ENCODE results near the gene NFIB.

NFIB gene

GRCh38 chr9:14270358-14271092 is 43.4 kb downstream of the NFIB start:
- H3K4me3 Mint-ChIP-seq = no peak overlapping the region
- no peak for DNase-seq (ENCODE audit: low spot score in 2 of 2)
- H3K4me1 Mint-ChIP-seq = no peaks in the 10 kb centered on the region
- no peaks in the 10 kb centered on the region for H3K36me3 Mint-ChIP-seq (ENCODE audit: insufficient read depth)
- H3K9me3 Mint-ChIP-seq = peaks cover 4% of the 10 kb centered on the region
- H3K27ac Mint-ChIP-seq (ENCODE audit: low read depth) = no peak overlapping the region
- no peak for ATAC-seq (replicated peaks; ENCODE audit: extremely low read depth, poor library complexity, severe bottlenecking)
- H3K27me3 Mint-ChIP-seq = peaks cover 38% of the 10 kb centered on the region

DNA sequence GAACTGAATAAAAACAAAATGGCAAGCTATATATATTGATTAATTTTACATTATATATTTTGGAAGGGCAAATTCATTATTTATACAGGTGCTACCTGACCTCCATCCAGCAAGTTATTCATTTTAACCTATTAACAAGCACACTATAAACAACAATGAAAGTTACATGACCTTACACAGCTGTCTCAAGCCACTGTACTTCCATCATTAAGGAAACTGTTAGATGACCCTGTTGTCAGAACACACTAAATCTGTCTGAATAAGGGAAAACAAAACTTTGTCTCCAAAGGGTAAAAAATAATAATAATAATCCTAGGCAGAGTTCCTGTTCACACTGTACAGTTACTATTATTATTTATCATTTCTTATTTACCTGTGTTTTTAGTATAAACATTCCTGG is 44.0 kb downstream of the NFIB start:
- no peak overlapping the region for H3K4me3 Mint-ChIP-seq
- no peaks in the 10 kb centered on the region for H3K4me1 Mint-ChIP-seq
- peaks cover 5% of the 10 kb centered on the region for H3K9me3 Mint-ChIP-seq

GRCh38 chr9:14263707-14264483 is 50.0 kb downstream of the NFIB start:
- Mint-ChIP-seq H3K27me3 (peaks cover 7% of the 10 kb centered on the region), H3K9me3 (peaks cover 5% of the 10 kb centered on the region), H3K4me3 (no peak overlapping the region), H3K27ac (ENCODE audit: low read depth) (no peak overlapping the region), H3K4me1 (no peaks in the 10 kb centered on the region), H3K36me3 (ENCODE audit: insufficient read depth) (no peaks in the 10 kb centered on the region)
- no peak for DNase-seq (ENCODE audit: low spot score in 2 of 2)
- ATAC-seq (replicated peaks; ENCODE audit: extremely low read depth, poor library complexity, severe bottlenecking) = no peak

More for the DNA sequence above, 44.0 kb downstream of the NFIB start:
- peaks cover 38% of the 10 kb centered on the region for H3K27me3 Mint-ChIP-seq
- ATAC-seq (replicated peaks; ENCODE audit: extremely low read depth, poor library complexity, severe bottlenecking) (no peak), DNase-seq (ENCODE audit: low spot score in 2 of 2) (no peak)
- H3K27ac Mint-ChIP-seq (ENCODE audit: low read depth) = no peak overlapping the region
- H3K36me3 Mint-ChIP-seq (ENCODE audit: insufficient read depth) = no peaks in the 10 kb centered on the region

DNA sequence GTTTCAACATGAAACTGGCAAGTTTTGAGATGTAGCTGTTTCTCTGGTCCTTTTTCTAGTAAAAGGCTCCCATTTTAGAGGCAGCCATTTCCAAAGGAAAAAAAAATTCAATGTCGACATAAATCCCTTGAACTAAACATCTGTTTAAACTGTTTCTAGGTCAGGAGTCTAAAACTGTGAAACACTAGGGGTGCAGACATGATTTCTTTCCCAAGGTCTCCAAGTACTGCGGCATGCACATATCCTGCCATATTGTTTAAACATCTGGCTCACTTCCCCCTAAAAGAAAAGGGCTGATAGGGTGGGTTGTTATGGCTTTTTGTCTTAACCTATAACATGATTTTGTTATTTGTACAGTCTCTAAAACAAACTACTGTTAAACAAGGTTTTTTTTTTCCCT is 51.1 kb downstream of the NFIB start:
- Mint-ChIP-seq H3K4me3 (no peak overlapping the region), H3K36me3 (ENCODE audit: insufficient read depth) (no peaks in the 10 kb centered on the region), H3K9me3 (peaks cover 5% of the 10 kb centered on the region), H3K27ac (ENCODE audit: low read depth) (no peak overlapping the region), H3K4me1 (no peaks in the 10 kb centered on the region), H3K27me3 (peaks cover 7% of the 10 kb centered on the region)
- DNase-seq (ENCODE audit: low spot score in 2 of 2) = no peak
- no peak for ATAC-seq (replicated peaks; ENCODE audit: extremely low read depth, poor library complexity, severe bottlenecking)

GRCh38 chr9:14261616-14262015 is 52.3 kb downstream of the NFIB start:
- DNase-seq (ENCODE audit: low spot score in 2 of 2) (no peak), ATAC-seq (replicated peaks; ENCODE audit: extremely low read depth, poor library complexity, severe bottlenecking) (no peak)
- Mint-ChIP-seq H3K9me3 (peaks cover 5% of the 10 kb centered on the region), H3K36me3 (ENCODE audit: insufficient read depth) (no peaks in the 10 kb centered on the region), H3K27me3 (peaks cover 7% of the 10 kb centered on the region), H3K4me1 (no peaks in the 10 kb centered on the region), H3K27ac (ENCODE audit: low read depth) (no peak overlapping the region), H3K4me3 (no peak overlapping the region)

GRCh38 chr9:14260101-14260500 is 53.8 kb downstream of the NFIB start:
- DNase-seq (ENCODE audit: low spot score in 2 of 2) (no peak), ATAC-seq (replicated peaks; ENCODE audit: extremely low read depth, poor library complexity, severe bottlenecking) (no peak)
- no peaks in the 10 kb centered on the region for H3K36me3 Mint-ChIP-seq (ENCODE audit: insufficient read depth)
- H3K4me3 Mint-ChIP-seq = no peak overlapping the region
- peaks cover 4% of the 10 kb centered on the region for H3K27me3 Mint-ChIP-seq
- H3K27ac Mint-ChIP-seq (ENCODE audit: low read depth) = no peak overlapping the region
- no peaks in the 10 kb centered on the region for H3K9me3 Mint-ChIP-seq
- no peaks in the 10 kb centered on the region for H3K4me1 Mint-ChIP-seq

DNA sequence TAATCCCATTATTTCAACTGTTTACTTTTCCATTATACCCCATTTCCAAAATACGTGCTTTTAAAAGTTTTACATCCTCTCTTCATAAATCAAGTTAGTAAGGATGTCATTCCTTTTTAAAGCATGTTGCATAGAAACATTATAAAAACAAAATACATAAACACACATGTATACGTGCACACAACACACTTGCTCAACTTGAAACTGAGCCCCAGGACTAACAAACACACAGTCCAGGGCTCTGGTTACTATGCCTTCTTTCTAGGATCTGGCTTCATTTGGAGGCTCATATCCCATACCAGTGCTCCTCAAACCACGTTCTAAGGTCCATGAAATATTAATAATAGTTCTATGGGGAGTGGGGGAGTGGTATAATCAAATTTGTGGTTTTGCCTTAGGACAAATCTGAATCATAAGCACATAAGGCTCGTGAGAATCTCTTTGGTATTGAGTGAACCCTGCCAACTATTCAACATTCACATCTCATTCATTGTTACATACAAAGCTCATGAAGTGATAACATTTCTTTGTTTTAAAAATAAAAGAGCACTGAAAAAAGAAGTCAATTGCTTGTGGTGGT is 55.2 kb downstream of the NFIB start:
- no peak overlapping the region for H3K4me3 Mint-ChIP-seq
- H3K4me1 Mint-ChIP-seq = no peaks in the 10 kb centered on the region
- no peaks in the 10 kb centered on the region for H3K9me3 Mint-ChIP-seq
- no peaks in the 10 kb centered on the region for H3K27me3 Mint-ChIP-seq
- ATAC-seq (replicated peaks; ENCODE audit: extremely low read depth, poor library complexity, severe bottlenecking) (no peak), DNase-seq (ENCODE audit: low spot score in 2 of 2) (no peak)
- H3K36me3 Mint-ChIP-seq (ENCODE audit: insufficient read depth) = no peaks in the 10 kb centered on the region
- no peak overlapping the region for H3K27ac Mint-ChIP-seq (ENCODE audit: low read depth)

DNA sequence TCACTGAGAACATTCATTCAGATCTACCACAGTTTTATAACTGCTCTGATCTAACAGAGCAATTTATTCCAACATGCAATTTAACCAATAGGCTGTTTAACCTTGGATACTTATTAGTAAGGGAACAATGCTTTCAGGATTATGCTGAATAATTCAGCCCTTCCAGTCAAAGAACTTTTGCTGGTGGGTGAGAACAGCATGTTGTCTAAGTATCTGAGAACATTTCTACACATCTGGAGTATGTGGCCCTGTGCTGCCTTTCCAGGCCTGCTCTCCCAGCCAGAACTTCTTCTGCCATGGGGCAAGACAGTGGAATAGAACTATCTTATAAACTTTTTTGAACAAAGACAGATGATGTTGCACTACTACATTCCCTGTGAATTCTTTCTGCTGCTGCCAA is 55.8 kb downstream of the NFIB start:
- H3K27me3 Mint-ChIP-seq = no peaks in the 10 kb centered on the region
- DNase-seq (ENCODE audit: low spot score in 2 of 2) (no peak), ATAC-seq (replicated peaks; ENCODE audit: extremely low read depth, poor library complexity, severe bottlenecking) (no peak)
- no peak overlapping the region for H3K27ac Mint-ChIP-seq (ENCODE audit: low read depth)
- no peaks in the 10 kb centered on the region for H3K9me3 Mint-ChIP-seq
- H3K36me3 Mint-ChIP-seq (ENCODE audit: insufficient read depth) = no peaks in the 10 kb centered on the region
- H3K4me3 Mint-ChIP-seq = no peak overlapping the region
- no peaks in the 10 kb centered on the region for H3K4me1 Mint-ChIP-seq

- ATAC-seq (replicated peaks; ENCODE audit: extremely low read depth, poor library complexity, severe bottlenecking) = no peak
- Mint-ChIP-seq H3K9me3 (no peaks in the 10 kb centered on the region), H3K36me3 (ENCODE audit: insufficient read depth) (no peaks in the 10 kb centered on the region), H3K4me3 (no peak overlapping the region), H3K27me3 (no peaks in the 10 kb centered on the region), H3K4me1 (no peaks in the 10 kb centered on the region), H3K27ac (ENCODE audit: low read depth) (no peak overlapping the region)
- no peak for DNase-seq (ENCODE audit: low spot score in 2 of 2)
Measured at GRCh38 chr9:14256588-14256987, 57.4 kb downstream of the NFIB start.

DNA sequence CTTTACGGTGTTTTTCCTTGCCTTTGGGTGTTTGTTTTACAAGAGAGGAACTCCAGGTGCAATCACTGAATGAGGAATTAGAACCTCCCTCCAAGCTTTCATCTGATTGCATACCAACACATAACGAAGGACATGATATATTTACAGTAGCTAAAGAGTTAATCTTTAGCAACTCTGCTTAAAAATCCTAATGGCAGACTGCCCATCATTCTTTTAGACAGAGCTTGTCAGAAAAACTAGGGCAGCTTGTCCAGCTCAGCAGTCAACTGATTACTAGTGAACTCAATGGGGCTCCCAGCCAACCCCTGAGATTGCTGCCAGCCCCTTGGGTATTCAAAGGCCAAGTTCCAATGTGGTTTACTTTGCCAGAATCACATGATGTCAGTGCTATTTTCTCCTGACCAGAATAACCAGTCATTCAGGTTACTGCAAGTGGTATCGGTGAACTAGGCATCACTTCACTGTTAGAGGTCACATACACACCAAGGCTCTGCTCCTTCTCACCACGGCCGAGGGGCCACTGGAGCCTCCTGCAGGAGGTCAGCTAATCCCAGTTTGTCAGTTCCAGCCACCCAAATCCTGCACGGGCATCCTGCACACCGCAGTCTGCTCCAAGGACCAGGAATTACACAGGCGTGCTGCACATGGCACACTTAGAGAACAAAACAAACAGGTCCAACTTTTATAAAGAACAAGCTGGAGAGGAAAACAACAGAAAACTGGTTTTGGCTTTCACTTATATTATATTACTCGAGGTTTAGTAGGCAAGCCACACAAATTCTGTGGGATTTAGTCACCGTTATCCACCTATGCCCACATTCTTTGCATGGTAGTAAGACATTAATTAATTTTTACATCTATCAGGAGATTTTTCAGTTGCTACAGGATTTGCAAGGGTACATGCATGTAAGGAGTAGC is 62.5 kb downstream of the NFIB start:
- H3K27me3 Mint-ChIP-seq = no peaks in the 10 kb centered on the region
- H3K27ac Mint-ChIP-seq (ENCODE audit: low read depth) = no peak overlapping the region
- H3K36me3 Mint-ChIP-seq (ENCODE audit: insufficient read depth) = no peaks in the 10 kb centered on the region
- ATAC-seq (replicated peaks; ENCODE audit: extremely low read depth, poor library complexity, severe bottlenecking) (no peak), DNase-seq (ENCODE audit: low spot score in 2 of 2) (no peak)
- no peaks in the 10 kb centered on the region for H3K9me3 Mint-ChIP-seq
- H3K4me3 Mint-ChIP-seq = no peak overlapping the region
- H3K4me1 Mint-ChIP-seq = no peaks in the 10 kb centered on the region

DNA sequence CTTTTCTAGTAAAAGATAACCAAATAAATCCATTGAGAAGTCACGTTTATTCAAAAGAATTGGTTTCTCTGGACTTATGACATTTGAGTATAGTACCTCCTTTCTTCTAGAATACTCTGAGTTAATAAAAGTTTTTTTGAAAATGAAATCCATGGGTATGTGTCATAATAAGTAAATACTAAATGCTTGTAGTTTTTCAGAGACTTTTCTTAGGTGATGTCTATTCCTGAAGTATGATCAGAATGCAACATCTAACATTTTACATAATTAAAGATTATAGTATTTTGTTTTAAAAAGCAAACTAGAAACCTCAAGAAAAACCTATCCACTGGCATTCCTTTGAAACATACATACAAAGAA is 63.2 kb downstream of the NFIB start:
- H3K9me3 Mint-ChIP-seq = no peaks in the 10 kb centered on the region
- H3K36me3 Mint-ChIP-seq (ENCODE audit: insufficient read depth) = no peaks in the 10 kb centered on the region
- no peaks in the 10 kb centered on the region for H3K27me3 Mint-ChIP-seq
- H3K4me3 Mint-ChIP-seq = no peak overlapping the region
- no peaks in the 10 kb centered on the region for H3K4me1 Mint-ChIP-seq
- H3K27ac Mint-ChIP-seq (ENCODE audit: low read depth) = no peak overlapping the region
- DNase-seq (ENCODE audit: low spot score in 2 of 2) (no peak), ATAC-seq (replicated peaks; ENCODE audit: extremely low read depth, poor library complexity, severe bottlenecking) (no peak)

- ATAC-seq (replicated peaks; ENCODE audit: extremely low read depth, poor library complexity, severe bottlenecking) (no peak), DNase-seq (ENCODE audit: low spot score in 2 of 2) (no peak)
- H3K27me3 Mint-ChIP-seq = no peaks in the 10 kb centered on the region
- no peaks in the 10 kb centered on the region for H3K36me3 Mint-ChIP-seq (ENCODE audit: insufficient read depth)
- H3K4me1 Mint-ChIP-seq = no peaks in the 10 kb centered on the region
- no peaks in the 10 kb centered on the region for H3K9me3 Mint-ChIP-seq
- no peak overlapping the region for H3K4me3 Mint-ChIP-seq
- no peak overlapping the region for H3K27ac Mint-ChIP-seq (ENCODE audit: low read depth)
Measured at GRCh38 chr9:14249527-14249926, 64.4 kb downstream of the NFIB start.

All from central memory CD8-positive, alpha-beta T cell (primary cell).